Transverse colon (tissue), 4 donors: ENCODE data around the gene SLC38A3. TPM values are rescaled to one million over a fixed set of nuclear protein-coding genes. Genes with fewer than 3 reads are reported as not detected.
"Not testable (repeated sequence)": the region's sequence is repeated elsewhere in the genome, so short reads cannot be mapped to it uniquely, and the experiment has no call there.

ENCODE experiments used
- DNase-seq: peaks from one replicate; pipeline ENCODE4 v3.0.0-alpha.2; 2019
- H3K27ac ChIP-seq, 4 donors: fragments of 200-600 bp; sonication (generic); 2 replicates each; pipeline ENCODE4 v1.5.1; 2016 to 2018; ENCODE audit warnings: inconsistent platforms in 4 of 4
- H3K27me3 ChIP-seq: fragments of 200-600 bp; sonication (generic); 2 replicates; pipeline ENCODE4 v1.5.1; 2017; ENCODE audit warnings: inconsistent platforms
- H3K36me3 ChIP-seq, 4 donors: fragments of 200-600 bp; sonication (generic); 2 replicates each; pipeline ENCODE4 v1.5.1; 2017 to 2019; ENCODE audit warnings: inconsistent platforms in 4 of 4
- H3K4me1 ChIP-seq, 4 donors: fragments of 200-600 bp; sonication (generic); 2 replicates each; pipeline ENCODE4 v1.5.1; 2017 to 2020; ENCODE audit warnings: inconsistent platforms in 4 of 4
- H3K4me3 ChIP-seq, 4 donors: fragments of 200-600 bp; sonication (generic); 1 replicate in 1 of 4; 2 replicates in 3 of 4; pipeline versions ENCODE4 v1.5.1 to v1.6.1; 2017 to 2019; ENCODE audit warnings: inconsistent platforms in 4 of 4
- H3K9me3 ChIP-seq, 2 donors: fragments of 200-600 bp; sonication (generic); 2 replicates each; pipeline ENCODE4 v1.5.1; 2017 to 2019; ENCODE audit warnings: inconsistent platforms in 2 of 2
- EP300 ChIP-seq: sonication (generic); formaldehyde crosslinking; IDR thresholded peaks from one replicate; pipeline ENCODE4 v1.6.1; 2017; ENCODE audit warnings: antibody characterized with exemption, low read depth
- POLR2A ChIP-seq: fragments of 450-650 bp; IDR thresholded peaks from one replicate; pipeline ENCODE4 v1.6.1; 2016; ENCODE audit warnings: antibody characterized with exemption, mild to moderate bottlenecking, moderate library complexity
- POLR2AphosphoS5 ChIP-seq, 3 donors: sonication (generic); formaldehyde crosslinking; IDR thresholded peaks; one replicate each; pipeline ENCODE4 v1.6.1; 2016; ENCODE audit warnings: antibody characterized with exemption in 3 of 3
- WGBS, 2 donors: methylation state at CpG; one replicate each; pipeline ENCODE4 v1.1.5; 2018; ENCODE audit warnings: low coverage in 1 of 2; 5-methylcytosine and 5-hydroxymethylcytosine counted together
- in situ Hi-C, 4 donors: fragments of 200-750 bp; cut with MboI; loops; one replicate each; pipeline versions ENCODE4 v1.15.0 to v1.15.1; 2017; ENCODE audit warnings: low sequenced_read_pairs in 3 of 4, low pct_ligation_motif_present in 1 of 4, low pct_unique_long_range_greater_than_20kb in 1 of 4
- intact Hi-C: fragments of 100-400 bp; cut with DNase I; formaldehyde crosslinking; loops from one replicate; pipeline ENCODE4 v1.15.1; 2023; ENCODE audit warnings: low total_unique reads
- total RNA-seq, 4 donors: library from RNA; depleted of rRNA; stranded (reverse); fragments of >200 nt; gene quantifications; one replicate each; pipeline ENCODE4 v1.1.0, GENCODE V29; 2016
- TF ChIP-seq, protein P1 (sequence below), 5 experiments: fragments of 200-600 bp in 3 of 5; fragments of 450-650 bp in 2 of 5; sonication (generic) in 3 of 5; IDR thresholded peaks; 1 replicate in 2 of 5; 2 replicates in 3 of 5; pipeline ENCODE4 v1.5.1; 2016 to 2017; ENCODE audit warnings: antibody characterized with exemption in 5 of 5, inconsistent platforms in 3 of 5, mild to moderate bottlenecking in 2 of 5, moderate library complexity in 1 of 5

SLC38A3 gene
- total RNA-seq, 4 donors from 2014 or later: not detected

DNA sequence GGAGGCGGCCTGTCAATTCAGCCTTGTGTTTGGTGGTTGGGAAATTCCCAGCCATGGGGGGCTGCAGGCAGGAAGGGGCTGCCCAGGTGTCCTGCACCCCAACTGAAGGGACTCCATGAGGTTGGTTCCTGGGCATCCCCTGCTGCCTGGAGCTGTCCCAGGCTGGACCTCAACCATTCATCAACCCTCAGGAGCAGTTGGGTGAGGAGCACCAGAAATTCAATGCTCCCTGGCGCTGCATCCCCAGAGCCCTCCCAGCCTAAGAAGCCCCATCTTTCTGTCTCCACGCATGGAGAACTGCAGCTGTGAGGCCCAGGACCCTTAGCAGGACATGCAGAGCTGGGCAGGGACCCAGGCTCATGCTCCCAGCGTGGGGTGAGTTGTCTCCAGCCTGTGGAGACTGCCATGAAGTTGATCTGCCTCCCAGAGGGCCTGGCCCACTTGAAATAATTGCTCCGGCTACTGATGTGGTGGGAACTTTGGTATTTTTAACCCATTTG is 55.9 kb downstream of the SLC38A3 start:
- peaks cover 23 to 48% (median 31%) of the 10 kb centered on the region in 4 donors for H3K4me1 ChIP-seq
- H3K9me3 ChIP-seq: no peaks in the 10 kb centered on the region
- no peaks in the 10 kb centered on the region for H3K27me3 ChIP-seq
- peak overlapping the region; percentile 94 to 97 (median 96) for H3K27ac ChIP-seq
- no peak for DNase-seq
- TF ChIP-seq POLR2A (no peak), POLR2AphosphoS5 (IDR thresholded peaks at IDR 0.05) (no peak), EP300 (no peak)
- 71% methylated on average over 5 of the region's 5 CpGs; no CpG with 5 or more reads in 1 of the 2 donors for WGBS, 2 donors
- peak overlapping the region in 2 of 4 donors; percentile 62 to 65 for H3K4me3 ChIP-seq
- peaks cover 0 to 12% (median 3%) of the 10 kb centered on the region in 4 donors for H3K36me3 ChIP-seq
- in situ Hi-C loops (no loop called here), intact Hi-C loops (loop anchor here (5.0 kb wide), 1 partner anchor 34 kb away; no protein-coding TSS in a partner anchor)

DNA sequence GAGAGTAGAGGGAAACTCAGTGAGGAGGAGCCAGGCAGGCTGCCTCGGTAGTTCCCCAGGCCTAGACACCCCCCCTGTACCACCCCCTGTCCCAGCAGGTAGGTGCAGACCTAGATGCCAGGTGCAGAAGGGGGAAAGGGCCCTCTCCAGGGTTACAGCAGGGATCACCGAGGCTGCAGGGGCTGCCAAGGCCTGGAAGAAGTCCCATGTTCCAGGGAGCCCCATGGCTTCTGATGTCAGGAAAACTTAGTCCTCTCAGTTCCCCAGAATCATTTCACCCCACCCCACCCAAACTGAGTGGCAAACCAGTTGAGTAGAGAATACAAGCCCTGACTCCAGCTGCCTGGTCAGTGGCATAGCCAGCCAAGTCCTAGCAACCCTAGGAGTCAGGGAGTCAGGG is 56.4 kb downstream of the SLC38A3 start:
- Histone ChIP-seq H3K27me3 (no peaks in the 10 kb centered on the region), H3K4me3 (no peak overlapping the region), H3K27ac (peak overlapping the region; percentile 94 to 97 (median 96)), H3K4me1 (peaks cover 28 to 54% (median 37%) of the 10 kb centered on the region in 4 donors), H3K36me3 (peaks cover 0 to 12% (median under 1%) of the 10 kb centered on the region in 4 donors), H3K9me3 (no peaks in the 10 kb centered on the region)
- intact Hi-C loops (loop anchor here (5.0 kb wide), 1 partner anchor 34 kb away; no protein-coding TSS in a partner anchor), in situ Hi-C loops (no loop called here)
- 44% methylated on average over 2 of the region's 2 CpGs; no CpG with 5 or more reads in 1 of the 2 donors for WGBS, 2 donors
- no peak for TF ChIP-seq POLR2A
- no peak for TF ChIP-seq POLR2AphosphoS5 (IDR thresholded peaks at IDR 0.05)
- TF ChIP-seq EP300: no peak
- TF ChIP-seq, protein P1, sequence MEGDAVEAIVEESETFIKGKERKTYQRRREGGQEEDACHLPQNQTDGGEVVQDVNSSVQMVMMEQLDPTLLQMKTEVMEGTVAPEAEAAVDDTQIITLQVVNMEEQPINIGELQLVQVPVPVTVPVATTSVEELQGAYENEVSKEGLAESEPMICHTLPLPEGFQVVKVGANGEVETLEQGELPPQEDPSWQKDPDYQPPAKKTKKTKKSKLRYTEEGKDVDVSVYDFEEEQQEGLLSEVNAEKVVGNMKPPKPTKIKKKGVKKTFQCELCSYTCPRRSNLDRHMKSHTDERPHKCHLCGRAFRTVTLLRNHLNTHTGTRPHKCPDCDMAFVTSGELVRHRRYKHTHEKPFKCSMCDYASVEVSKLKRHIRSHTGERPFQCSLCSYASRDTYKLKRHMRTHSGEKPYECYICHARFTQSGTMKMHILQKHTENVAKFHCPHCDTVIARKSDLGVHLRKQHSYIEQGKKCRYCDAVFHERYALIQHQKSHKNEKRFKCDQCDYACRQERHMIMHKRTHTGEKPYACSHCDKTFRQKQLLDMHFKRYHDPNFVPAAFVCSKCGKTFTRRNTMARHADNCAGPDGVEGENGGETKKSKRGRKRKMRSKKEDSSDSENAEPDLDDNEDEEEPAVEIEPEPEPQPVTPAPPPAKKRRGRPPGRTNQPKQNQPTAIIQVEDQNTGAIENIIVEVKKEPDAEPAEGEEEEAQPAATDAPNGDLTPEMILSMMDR (IDR thresholded peaks at IDR 0.05): no peak
- no peak for DNase-seq

DNA sequence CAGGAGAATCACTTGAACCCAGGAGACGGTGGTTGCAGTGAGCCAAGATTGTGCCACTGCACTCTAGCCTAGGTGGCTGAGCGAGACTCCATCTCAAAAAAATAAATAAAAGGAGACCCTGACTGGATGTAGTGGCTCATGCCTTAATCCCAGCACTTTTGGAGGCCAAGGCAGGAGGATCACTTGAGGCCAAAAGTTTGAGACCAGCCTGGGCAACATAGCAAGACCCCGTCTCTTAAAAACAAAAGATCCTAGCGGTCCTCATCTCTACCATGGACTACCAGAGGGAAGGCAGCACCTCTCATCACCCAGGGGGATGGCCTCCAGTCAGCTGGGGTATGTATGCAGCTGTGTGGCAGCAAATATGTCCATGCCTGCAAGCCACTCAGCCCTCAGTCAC is 57.1 kb downstream of the SLC38A3 start:
- intact Hi-C loops: loop anchor here (5.0 kb wide), 1 partner anchor 35 kb away; no protein-coding TSS in a partner anchor
- peak overlapping the region; percentile 94 to 97 (median 96) for H3K27ac ChIP-seq

DNA sequence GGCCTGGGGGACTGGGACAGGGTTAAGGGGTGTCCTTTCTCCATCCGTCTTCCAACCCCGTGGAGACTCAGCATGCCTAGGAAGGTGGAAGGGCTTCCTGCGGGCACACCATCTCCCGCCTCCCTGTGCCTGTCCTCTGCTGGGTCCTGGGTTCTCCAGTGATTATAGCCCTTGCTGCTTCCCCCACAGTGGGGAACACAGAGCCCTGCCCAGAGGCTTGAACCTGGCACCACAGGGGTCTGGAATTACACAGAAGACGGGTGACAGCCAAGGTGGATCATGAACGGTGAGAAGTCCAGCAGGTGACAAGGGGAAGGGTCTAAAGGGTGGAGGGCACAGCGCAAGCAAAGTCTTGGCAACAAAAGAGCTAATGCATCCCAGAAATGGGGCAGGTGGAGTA is 57.7 kb downstream of the SLC38A3 start:
- 91% methylated on average over 7 of the region's 7 CpGs; no CpG with 5 or more reads in 1 of the 2 donors for WGBS, 2 donors
- no peaks in the 10 kb centered on the region for H3K9me3 ChIP-seq
- intact Hi-C loops (loop anchor here (5.0 kb wide), 1 partner anchor 35 kb away; no protein-coding TSS in a partner anchor), in situ Hi-C loops (no loop called here)
- DNase-seq: no peak
- H3K4me3 ChIP-seq: no peak overlapping the region
- H3K27me3 ChIP-seq: no peaks in the 10 kb centered on the region
- peaks cover 41 to 66% (median 47%) of the 10 kb centered on the region in 4 donors for H3K4me1 ChIP-seq
- TF ChIP-seq EP300 (no peak), POLR2A (no peak), POLR2AphosphoS5 (IDR thresholded peaks at IDR 0.05) (no peak)
- TF ChIP-seq, protein P1 (IDR thresholded peaks at IDR 0.05): no peak
- H3K27ac ChIP-seq: peak overlapping the region in 3 of 4 donors; percentile 15 to 96 (median 85)
- peaks cover 0 to 2% (median 0%) of the 10 kb centered on the region in 4 donors for H3K36me3 ChIP-seq

More for the DNA sequence above, 57.1 kb downstream of the SLC38A3 start:
- 95 to 100% methylated on average over 2 to 4 of the region's 4 CpGs for WGBS, 2 donors
- H3K9me3 ChIP-seq, in situ Hi-C loops, H3K4me3 ChIP-seq, H3K36me3 ChIP-seq, DNase-seq, H3K27me3 ChIP-seq: not testable (repeated sequence)
- H3K4me1 ChIP-seq: peaks cover 35 to 60% (median 43%) of the 10 kb centered on the region in 4 donors

DNA sequence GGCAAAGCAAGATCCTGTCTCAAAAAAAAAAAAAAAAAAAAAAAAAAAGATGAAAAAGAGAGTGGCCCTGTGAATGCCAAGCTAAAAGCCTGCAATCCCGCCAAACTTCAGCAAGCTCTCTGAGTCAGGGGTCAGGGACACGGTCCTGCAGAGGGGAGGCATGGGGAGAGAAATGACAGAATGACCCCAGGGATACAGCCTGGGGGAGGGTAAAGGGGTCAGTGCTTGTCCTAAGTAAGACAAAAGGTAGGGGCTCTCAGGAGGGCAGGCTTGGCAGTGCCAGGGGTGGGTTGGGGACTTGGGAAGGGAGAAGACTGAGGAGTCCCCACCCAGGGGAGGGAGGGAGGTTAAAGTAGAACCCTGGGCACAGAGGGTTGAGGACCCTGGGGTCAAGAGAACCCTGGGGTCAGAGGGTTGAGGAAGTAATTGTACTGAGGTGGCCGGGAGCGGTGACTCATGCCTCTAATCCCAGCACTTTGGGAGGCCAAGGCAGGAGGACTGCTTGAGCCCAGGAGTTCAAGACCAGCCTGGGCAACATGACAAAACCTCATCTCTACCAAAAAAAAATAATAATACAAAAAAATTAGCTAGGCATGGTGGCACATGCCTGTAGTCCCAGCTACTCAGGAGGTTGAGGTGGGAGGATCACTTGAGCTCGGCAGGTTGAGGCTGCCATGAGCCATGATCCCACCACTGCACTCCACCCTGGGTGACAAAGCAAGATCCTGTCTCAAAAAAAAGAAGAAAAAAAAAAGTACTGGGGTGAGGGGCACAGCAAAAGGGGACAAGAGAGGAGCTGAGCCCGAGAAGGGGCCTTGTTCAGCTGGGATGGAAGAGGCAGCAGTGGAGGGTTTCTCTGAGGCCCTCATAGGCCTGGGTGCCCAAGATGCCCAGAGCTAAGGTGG is 58.7 kb downstream of the SLC38A3 start:
- intact Hi-C loops: loop anchor here (5.0 kb wide), 1 partner anchor 36 kb away; no protein-coding TSS in a partner anchor
- 61 to 62% methylated on average over 4 to 6 of the region's 6 CpGs for WGBS, 2 donors
- in situ Hi-C loops: no loop called here
- Histone ChIP-seq H3K4me1 (peaks cover 50 to 76% (median 56%) of the 10 kb centered on the region in 4 donors), H3K9me3 (no peaks in the 10 kb centered on the region), H3K27me3 (no peaks in the 10 kb centered on the region), H3K36me3 (no peaks in the 10 kb centered on the region), H3K4me3 (no peak overlapping the region), H3K27ac (peak overlapping the region; percentile 85 to 96 (median 88))
- TF ChIP-seq POLR2A: no peak
- TF ChIP-seq POLR2AphosphoS5 (IDR thresholded peaks at IDR 0.05): no peak
- TF ChIP-seq EP300: no peak
- TF ChIP-seq, protein P1 (IDR thresholded peaks at IDR 0.05): no peak
- no peak for DNase-seq
